HepG2 (cell line): ENCODE data around the gene TBC1D2B. TPM values are rescaled to one million over a fixed set of nuclear protein-coding genes. Genes with fewer than 3 reads are reported as not detected.
A peak's percentile ranks its signal among the peaks of the same experiment; 100 is the strongest.

Source experiments
- NAIF1 ChIP-seq: sonication (generic); formaldehyde crosslinking; IDR thresholded peaks from 2 replicates; pipeline ENCODE4 v1.5.0; 2020; ENCODE audit warnings: mild to moderate bottlenecking, missing genetic modification reagents, borderline replicate concordance
- NPAS2 ChIP-seq: sonication (generic); formaldehyde crosslinking; IDR thresholded peaks from 2 replicates; pipeline ENCODE4 v1.8.0; 2022; ENCODE audit warnings: mild to moderate bottlenecking, missing genetic modification reagents, borderline replicate concordance
- RARA ChIP-seq: IDR thresholded peaks from 2 replicates; pipeline ENCODE4 v1.6.1; 2016; ENCODE audit warnings: missing genetic modification reagents, missing compliant biosample characterization
- RCOR2 ChIP-seq: IDR thresholded peaks from 2 replicates; pipeline ENCODE4 v1.6.1; 2016; ENCODE audit warnings: missing biosample characterization, missing genetic modification reagents
- SAFB2 ChIP-seq: sonication (generic); formaldehyde crosslinking; IDR thresholded peaks from 2 replicates; pipeline ENCODE4 v1.5.1; 2020; ENCODE audit warnings: missing genetic modification reagents, low read depth, mild to moderate bottlenecking, borderline replicate concordance
- TBX3 ChIP-seq: fragments of 450-650 bp; IDR thresholded peaks from 2 replicates; pipeline ENCODE4 v1.6.1; 2017; ENCODE audit warnings: antibody characterized with exemption, mild to moderate bottlenecking, inconsistent platforms, borderline replicate concordance
- ZFP36 ChIP-seq: fragments of 150-350 bp; IDR thresholded peaks from 2 replicates; pipeline ENCODE4 v1.6.1; 2018; ENCODE audit warnings: borderline replicate concordance, low read length, low read depth; ENCODE audit not compliant: partially characterized antibody
- ZFP36L1 ChIP-seq: sonication (generic); formaldehyde crosslinking; IDR thresholded peaks from 2 replicates; pipeline ENCODE4 v1.8.0; 2022; ENCODE audit warnings: mild to moderate bottlenecking, missing genetic modification reagents, moderate library complexity
- ZNF124 ChIP-seq: sonication (generic); formaldehyde crosslinking; IDR thresholded peaks from 2 replicates; pipeline ENCODE4 v1.4.0; 2020; ENCODE audit warnings: missing genetic modification reagents
- ZNF34 ChIP-seq: sonication (generic); formaldehyde crosslinking; IDR thresholded peaks from 2 replicates; pipeline ENCODE4 v1.4.0; 2020; ENCODE audit warnings: mild to moderate bottlenecking, missing genetic modification reagents, borderline replicate concordance
- ZNF710 ChIP-seq: sonication (generic); formaldehyde crosslinking; IDR thresholded peaks from 2 replicates; pipeline ENCODE4 v1.5.0; 2020; ENCODE audit warnings: mild to moderate bottlenecking, missing genetic modification reagents, borderline replicate concordance
- polyA plus RNA-seq, 8 experiments: library from polyadenylated mRNA; depleted of rRNA in 3 of 8; stranded (reverse) in 7 of 8; unstranded in 1 of 8; fragments of >200 nt; fragmentation: Illumina TruSeq in 4 of 8; extraction: Trizol in 4 of 8; gene quantifications; 2 replicates each; pipeline versions ENCODE4 v1.2.1 to v1.2.3, GENCODE V29; 2011 to 2016; ENCODE audit warnings: low read depth in 4 of 8, missing spikeins in 1 of 8, mixed read lengths in 1 of 8; ENCODE audit not compliant: insufficient read depth in 1 of 8
- total RNA-seq, 5 experiments: library from RNA; depleted of rRNA; stranded (reverse); fragments of >200 nt; fragmentation: Illumina TruSeq; extraction: Trizol; gene quantifications; 2 replicates each; pipeline ENCODE4 v1.2.3, GENCODE V29; 2016; ENCODE audit warnings: low read depth in 1 of 5
- TF ChIP-seq, protein P1 (sequence below): sonication (generic); formaldehyde crosslinking; IDR thresholded peaks from 2 replicates; pipeline ENCODE4 v1.8.0; 2022; ENCODE audit warnings: missing genetic modification reagents, mild to moderate bottlenecking, moderate library complexity, borderline replicate concordance
- TF ChIP-seq, protein P2 (sequence below), 2 experiments: sonication (generic) in 1 of 2; formaldehyde crosslinking in 1 of 2; IDR thresholded peaks; 2 replicates each; pipeline versions ENCODE4 v1.6.1 to v1.9.0; 2014 to 2022; ENCODE audit warnings: antibody characterized with exemption in 1 of 2, borderline replicate concordance in 1 of 2, inconsistent platforms in 1 of 2, low read depth in 1 of 2, missing genetic modification reagents in 1 of 2
- TF ChIP-seq, protein P3 (sequence below): sonication (generic); formaldehyde crosslinking; IDR thresholded peaks from 2 replicates; pipeline ENCODE4 v1.8.0; 2023; ENCODE audit warnings: mild to moderate bottlenecking, missing genetic modification reagents
- TF ChIP-seq, protein P4 (sequence below): sonication (generic); formaldehyde crosslinking; IDR thresholded peaks from 2 replicates; pipeline ENCODE4 v1.4.0; 2020; ENCODE audit warnings: missing genetic modification reagents

The TBC1D2B gene
- total and polyA plus RNA-seq, 2 of the 13 experiments (the other 11 are each of a cell fraction or from before 2014, with no cell fraction given): 10.1 to 14.4 TPM

DNA sequence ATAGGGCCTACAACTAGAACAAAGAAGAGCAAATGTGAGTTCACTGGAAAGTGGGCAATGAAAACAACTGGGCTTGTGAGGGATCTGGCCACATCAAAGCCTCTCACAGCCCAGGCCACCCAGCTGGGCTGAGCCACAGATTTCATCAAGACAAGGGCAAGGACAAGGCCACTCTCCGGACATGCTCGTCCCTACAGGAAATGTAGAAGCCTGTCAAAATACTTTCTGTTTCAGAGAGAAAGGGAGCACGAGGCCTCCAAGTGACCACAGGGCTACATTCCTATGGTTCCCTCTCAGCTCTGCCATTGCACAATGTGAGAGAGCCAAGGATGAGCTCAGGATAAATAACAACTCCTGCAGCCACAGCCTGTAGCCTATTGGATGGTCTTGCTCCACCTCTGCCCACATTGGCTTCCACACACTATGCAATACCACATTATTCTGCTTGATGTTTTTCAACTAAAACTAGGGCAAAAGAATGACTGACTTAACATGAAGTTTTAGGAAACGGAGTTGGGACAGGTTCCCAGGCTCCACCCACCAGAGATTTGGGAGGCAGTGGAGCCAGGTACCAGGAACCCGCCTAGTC lies 12.1 kb downstream of the TBC1D2B start (continued):
- TF ChIP-seq ZNF34 (CRISPR knock-in tag): 0 out of 2 replicates have a peak, but pooled peaks have one; percentile 71
- TF ChIP-seq, protein P1, sequence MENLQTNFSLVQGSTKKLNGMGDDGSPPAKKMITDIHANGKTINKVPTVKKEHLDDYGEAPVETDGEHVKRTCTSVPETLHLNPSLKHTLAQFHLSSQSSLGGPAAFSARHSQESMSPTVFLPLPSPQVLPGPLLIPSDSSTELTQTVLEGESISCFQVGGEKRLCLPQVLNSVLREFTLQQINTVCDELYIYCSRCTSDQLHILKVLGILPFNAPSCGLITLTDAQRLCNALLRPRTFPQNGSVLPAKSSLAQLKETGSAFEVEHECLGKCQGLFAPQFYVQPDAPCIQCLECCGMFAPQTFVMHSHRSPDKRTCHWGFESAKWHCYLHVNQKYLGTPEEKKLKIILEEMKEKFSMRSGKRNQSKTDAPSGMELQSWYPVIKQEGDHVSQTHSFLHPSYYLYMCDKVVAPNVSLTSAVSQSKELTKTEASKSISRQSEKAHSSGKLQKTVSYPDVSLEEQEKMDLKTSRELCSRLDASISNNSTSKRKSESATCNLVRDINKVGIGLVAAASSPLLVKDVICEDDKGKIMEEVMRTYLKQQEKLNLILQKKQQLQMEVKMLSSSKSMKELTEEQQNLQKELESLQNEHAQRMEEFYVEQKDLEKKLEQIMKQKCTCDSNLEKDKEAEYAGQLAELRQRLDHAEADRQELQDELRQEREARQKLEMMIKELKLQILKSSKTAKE (CRISPR knock-in tag): peak; percentile 98
- TF ChIP-seq NPAS2 (CRISPR knock-in tag): no peak
- 0 out of 2 replicates have a peak, but pooled peaks have one; percentile 56 for TF ChIP-seq NAIF1 (CRISPR knock-in tag)
- peak; percentile 57; the same call in 1 of the 2 replicates for TF ChIP-seq ZNF124 (CRISPR knock-in tag)
- TF ChIP-seq, protein P2, sequence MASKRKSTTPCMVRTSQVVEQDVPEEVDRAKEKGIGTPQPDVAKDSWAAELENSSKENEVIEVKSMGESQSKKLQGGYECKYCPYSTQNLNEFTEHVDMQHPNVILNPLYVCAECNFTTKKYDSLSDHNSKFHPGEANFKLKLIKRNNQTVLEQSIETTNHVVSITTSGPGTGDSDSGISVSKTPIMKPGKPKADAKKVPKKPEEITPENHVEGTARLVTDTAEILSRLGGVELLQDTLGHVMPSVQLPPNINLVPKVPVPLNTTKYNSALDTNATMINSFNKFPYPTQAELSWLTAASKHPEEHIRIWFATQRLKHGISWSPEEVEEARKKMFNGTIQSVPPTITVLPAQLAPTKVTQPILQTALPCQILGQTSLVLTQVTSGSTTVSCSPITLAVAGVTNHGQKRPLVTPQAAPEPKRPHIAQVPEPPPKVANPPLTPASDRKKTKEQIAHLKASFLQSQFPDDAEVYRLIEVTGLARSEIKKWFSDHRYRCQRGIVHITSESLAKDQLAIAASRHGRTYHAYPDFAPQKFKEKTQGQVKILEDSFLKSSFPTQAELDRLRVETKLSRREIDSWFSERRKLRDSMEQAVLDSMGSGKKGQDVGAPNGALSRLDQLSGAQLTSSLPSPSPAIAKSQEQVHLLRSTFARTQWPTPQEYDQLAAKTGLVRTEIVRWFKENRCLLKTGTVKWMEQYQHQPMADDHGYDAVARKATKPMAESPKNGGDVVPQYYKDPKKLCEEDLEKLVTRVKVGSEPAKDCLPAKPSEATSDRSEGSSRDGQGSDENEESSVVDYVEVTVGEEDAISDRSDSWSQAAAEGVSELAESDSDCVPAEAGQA (IDR thresholded peaks at IDR 0.05; ENCODE audit: low read depth): peak; percentile 43; the same call in 1 of the 2 replicates
- TF ChIP-seq, protein P2 (CRISPR knock-in tag; IDR thresholded peaks at IDR 0.05; ENCODE audit: borderline replicate concordance): peak; percentile 13; the same call in 1 of the 2 replicates
- TF ChIP-seq ZFP36: no peak
- TF ChIP-seq ZNF710: peak; percentile 94; the same call in 1 of the 2 replicates
- peak; percentile 96; the same call in 1 of the 2 replicates for TF ChIP-seq ZFP36L1 (CRISPR knock-in tag)
- TF ChIP-seq, protein P3, sequence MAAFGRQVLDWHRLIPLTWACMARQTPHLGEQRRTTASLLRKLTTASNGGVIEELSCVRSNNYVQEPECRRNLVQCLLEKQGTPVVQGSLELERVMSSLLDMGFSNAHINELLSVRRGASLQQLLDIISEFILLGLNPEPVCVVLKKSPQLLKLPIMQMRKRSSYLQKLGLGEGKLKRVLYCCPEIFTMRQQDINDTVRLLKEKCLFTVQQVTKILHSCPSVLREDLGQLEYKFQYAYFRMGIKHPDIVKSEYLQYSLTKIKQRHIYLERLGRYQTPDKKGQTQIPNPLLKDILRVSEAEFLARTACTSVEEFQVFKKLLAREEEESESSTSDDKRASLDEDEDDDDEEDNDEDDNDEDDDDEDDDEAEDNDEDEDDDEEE: no peak
- TF ChIP-seq RARA (CRISPR knock-in tag): peak; percentile 97
- TF ChIP-seq, protein P4, sequence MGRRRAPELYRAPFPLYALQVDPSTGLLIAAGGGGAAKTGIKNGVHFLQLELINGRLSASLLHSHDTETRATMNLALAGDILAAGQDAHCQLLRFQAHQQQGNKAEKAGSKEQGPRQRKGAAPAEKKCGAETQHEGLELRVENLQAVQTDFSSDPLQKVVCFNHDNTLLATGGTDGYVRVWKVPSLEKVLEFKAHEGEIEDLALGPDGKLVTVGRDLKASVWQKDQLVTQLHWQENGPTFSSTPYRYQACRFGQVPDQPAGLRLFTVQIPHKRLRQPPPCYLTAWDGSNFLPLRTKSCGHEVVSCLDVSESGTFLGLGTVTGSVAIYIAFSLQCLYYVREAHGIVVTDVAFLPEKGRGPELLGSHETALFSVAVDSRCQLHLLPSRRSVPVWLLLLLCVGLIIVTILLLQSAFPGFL (CRISPR knock-in tag): no peak
- peak; percentile 47; the same call in 1 of the 2 replicates for TF ChIP-seq TBX3
- TF ChIP-seq RCOR2 (CRISPR knock-in tag): peak; percentile 95
- peak; percentile 41; the same call in 1 of the 2 replicates for TF ChIP-seq SAFB2 (CRISPR knock-in tag)
